ENCODE results near the gene ABR.

GRCh38 chr17:1042486-1042885, 137.3 kb downstream of the ABR start:
- TF ChIP-seq CTCF (IDR thresholded peaks at IDR 0.05; ENCODE audit: low read depth, low read length) (no peak), EZH2phosphoT487 (IDR thresholded peaks at IDR 0.05; ENCODE audit: low read depth) (no peak)

Data from OCI-LY3 (cell line).